OCI-LY7 (cell line): ENCODE data around the gene ZNF775. TPM values are rescaled to one million over a fixed set of nuclear protein-coding genes. Genes with fewer than 3 reads are reported as not detected.

ENCODE experiments used
- BruUV-seq: library from RNA; stranded (reverse); fragments of 400-500 nt; replicated peaks from 2 replicates; lab custom pipeline; 2021; lab: Mats Ljungman, UMichigan
- CTCF ChIA-PET: fragments of 300-600 bp; sonication (Branson Sonifier 250); formaldehyde crosslinking; loops from one replicate; lab custom pipeline; 2022; ENCODE audit warnings: antibody characterized with exemption; ENCODE audit not compliant: unreplicated experiment; lab: Charles Lee
- POLR2A ChIA-PET: fragments of 300-600 bp; sonication (Branson Sonifier 250); formaldehyde crosslinking; loops from one replicate; lab custom pipeline; 2022; ENCODE audit warnings: antibody characterized with exemption; lab: Charles Lee
- DNase-seq: peaks from one replicate; pipeline ENCODE4 v3.0.0-alpha.2; 2015; ENCODE audit warnings: low spot score
- H2AFZ ChIP-seq: fragments of 200-600 bp; sonication (generic), shearing (Covaris generic); 2 replicates; pipeline ENCODE4 v1.6.1; 2014; ENCODE audit warnings: mild to moderate bottlenecking, antibody characterized with exemption, low read length, moderate library complexity
- H3K27ac ChIP-seq: fragments of 200-600 bp; sonication (generic); 2 replicates; pipeline ENCODE4 v1.5.1; 2014; ENCODE audit warnings: mixed run types, low read depth, mild to moderate bottlenecking, moderate library complexity, low read length, inconsistent platforms; ENCODE audit not compliant: poor library complexity, severe bottlenecking
- H3K36me3 ChIP-seq: fragments of 200-600 bp; sonication (generic); 2 replicates; pipeline ENCODE4 v1.6.1; 2014; ENCODE audit warnings: mild to moderate bottlenecking, antibody characterized with exemption, low read length, moderate library complexity, mixed read lengths; ENCODE audit not compliant: insufficient read depth
- H3K4me1 ChIP-seq: fragments of 200-600 bp; sonication (generic); 2 replicates; pipeline ENCODE4 v1.5.1; 2014; ENCODE audit warnings: mild to moderate bottlenecking, low read length; ENCODE audit not compliant: insufficient read depth, poor library complexity, severe bottlenecking
- H3K4me2 ChIP-seq: fragments of 200-600 bp; sonication (generic); 2 replicates; pipeline ENCODE4 v1.6.1; 2014; ENCODE audit warnings: mild to moderate bottlenecking, low read length
- H3K4me3 ChIP-seq: fragments of 200-600 bp; sonication (generic); 2 replicates; pipeline ENCODE4 v1.5.1; 2014; ENCODE audit warnings: mild to moderate bottlenecking, low read depth, low read length; ENCODE audit not compliant: poor library complexity, severe bottlenecking
- H3K79me2 ChIP-seq: fragments of 200-600 bp; sonication (generic); 2 replicates; pipeline ENCODE4 v1.6.1; 2016; ENCODE audit warnings: low read depth, mild to moderate bottlenecking, low read length, moderate library complexity, mixed read lengths; ENCODE audit not compliant: insufficient read depth
- H3K9me2 ChIP-seq: fragments of 200-600 bp; sonication (generic); 2 replicates; pipeline ENCODE4 v1.6.1; 2016; ENCODE audit warnings: mild to moderate bottlenecking, low read length, mixed read lengths; ENCODE audit not compliant: insufficient read depth
- H3K9me3 ChIP-seq: fragments of 200-600 bp; sonication (generic); 2 replicates; pipeline ENCODE4 v1.6.1; 2014; ENCODE audit warnings: mild to moderate bottlenecking, mixed run types, low read length, mixed read lengths
- H4K20me1 ChIP-seq: fragments of 200-600 bp; sonication (generic); 2 replicates; pipeline ENCODE4 v1.6.1; 2014; ENCODE audit warnings: mild to moderate bottlenecking, antibody characterized with exemption, low read length, moderate library complexity, mixed read lengths; ENCODE audit not compliant: insufficient read depth
- EZH2phosphoT487 ChIP-seq: fragments of 200-600 bp; sonication (generic); IDR thresholded peaks from 2 replicates; pipeline ENCODE4 v1.6.1; 2018; ENCODE audit warnings: low read depth, borderline replicate concordance, mild to moderate bottlenecking, mixed run types, antibody characterized with exemption, low read length, moderate library complexity, mixed read lengths
- intact Hi-C: fragments of 100-400 bp; cut with micrococcal nuclease; formaldehyde crosslinking; loops from one replicate; pipeline ENCODE4 v1.10.0; 2022; ENCODE audit not compliant: unreplicated experiment
- total RNA-seq, 2 experiments: library from RNA; depleted of rRNA in 1 of 2; stranded (reverse); fragments of >200 nt in 1 of 2; shearing (Covaris generic) in 1 of 2; gene quantifications; 2 replicates each; pipeline ENCODE4 v1.2.3, GENCODE V29; 2014 to 2022
- TF ChIP-seq, protein P1 (sequence below): fragments of 200-600 bp; sonication (generic); conservative IDR thresholded peaks from 2 replicates; pipeline ENCODE4 v1.5.1; 2014; ENCODE audit warnings: mild to moderate bottlenecking, antibody characterized with exemption, low read length, moderate library complexity, mixed read lengths

ZNF775 gene
- total RNA-seq, 2 experiments from 2014 or later = 4.7 to 6.5 TPM

DNA sequence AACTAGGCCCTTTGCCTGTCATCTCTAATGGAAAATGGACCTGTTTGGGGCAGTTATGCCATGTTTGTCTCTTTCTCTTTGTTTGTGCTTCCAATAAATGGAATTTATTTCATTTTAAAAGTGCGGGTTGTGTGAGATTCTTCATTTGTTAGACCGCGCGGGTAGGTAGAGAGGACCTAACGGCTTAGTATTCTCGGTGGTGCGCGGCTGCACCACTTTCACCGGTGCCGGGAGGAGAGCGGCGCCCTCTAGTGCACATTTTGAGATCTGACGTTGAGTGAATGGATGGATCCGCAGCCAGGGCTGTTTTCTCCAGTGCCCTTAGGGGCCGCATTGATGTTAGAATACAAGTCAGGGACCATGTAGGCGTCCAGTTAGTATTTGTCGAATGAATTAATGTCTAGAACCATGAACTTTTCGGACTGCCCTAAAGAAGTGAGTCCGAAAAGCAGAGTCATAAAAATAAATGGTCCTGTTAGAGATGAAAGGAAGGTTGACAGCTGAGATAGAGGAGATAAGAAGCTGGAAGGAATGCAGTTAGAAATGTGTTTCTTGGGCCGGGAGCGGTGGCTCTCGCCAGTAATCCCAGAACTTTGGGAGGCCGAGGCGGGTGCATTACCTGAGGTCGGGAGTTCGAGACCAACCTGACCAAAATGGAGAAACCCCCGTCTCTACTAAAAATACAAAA lies 42.0 kb downstream of the ZNF775 start:
- TF ChIP-seq, protein P1, sequence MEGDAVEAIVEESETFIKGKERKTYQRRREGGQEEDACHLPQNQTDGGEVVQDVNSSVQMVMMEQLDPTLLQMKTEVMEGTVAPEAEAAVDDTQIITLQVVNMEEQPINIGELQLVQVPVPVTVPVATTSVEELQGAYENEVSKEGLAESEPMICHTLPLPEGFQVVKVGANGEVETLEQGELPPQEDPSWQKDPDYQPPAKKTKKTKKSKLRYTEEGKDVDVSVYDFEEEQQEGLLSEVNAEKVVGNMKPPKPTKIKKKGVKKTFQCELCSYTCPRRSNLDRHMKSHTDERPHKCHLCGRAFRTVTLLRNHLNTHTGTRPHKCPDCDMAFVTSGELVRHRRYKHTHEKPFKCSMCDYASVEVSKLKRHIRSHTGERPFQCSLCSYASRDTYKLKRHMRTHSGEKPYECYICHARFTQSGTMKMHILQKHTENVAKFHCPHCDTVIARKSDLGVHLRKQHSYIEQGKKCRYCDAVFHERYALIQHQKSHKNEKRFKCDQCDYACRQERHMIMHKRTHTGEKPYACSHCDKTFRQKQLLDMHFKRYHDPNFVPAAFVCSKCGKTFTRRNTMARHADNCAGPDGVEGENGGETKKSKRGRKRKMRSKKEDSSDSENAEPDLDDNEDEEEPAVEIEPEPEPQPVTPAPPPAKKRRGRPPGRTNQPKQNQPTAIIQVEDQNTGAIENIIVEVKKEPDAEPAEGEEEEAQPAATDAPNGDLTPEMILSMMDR = peak; percentile 91
- TF ChIP-seq EZH2phosphoT487 = no peak
- Histone ChIP-seq H4K20me1 (no peaks in the 10 kb centered on the region), H3K4me1 (peaks cover 4% of the 10 kb centered on the region), H3K4me3 (no peak overlapping the region), H3K9me3 (no peaks in the 10 kb centered on the region), H3K79me2 (no peaks in the 10 kb centered on the region), H3K27ac (no peak overlapping the region), H3K9me2 (no peaks in the 10 kb centered on the region), H3K36me3 (no peaks in the 10 kb centered on the region), H3K4me2 (peak overlapping the region; percentile 18; the same call in 1 of the 2 replicates), H2AFZ (peak overlapping the region; percentile 23; the same call in 1 of the 2 replicates)
- peak; percentile 82 for DNase-seq
- intact Hi-C loops = loop anchor here (1.0 kb wide), 2 partner anchors 65 to 135 kb away; no protein-coding TSS in a partner anchor
- POLR2A ChIA-PET = no interaction called here
- no TSS peak for BruUV-seq
- CTCF ChIA-PET = no interaction called here

DNA sequence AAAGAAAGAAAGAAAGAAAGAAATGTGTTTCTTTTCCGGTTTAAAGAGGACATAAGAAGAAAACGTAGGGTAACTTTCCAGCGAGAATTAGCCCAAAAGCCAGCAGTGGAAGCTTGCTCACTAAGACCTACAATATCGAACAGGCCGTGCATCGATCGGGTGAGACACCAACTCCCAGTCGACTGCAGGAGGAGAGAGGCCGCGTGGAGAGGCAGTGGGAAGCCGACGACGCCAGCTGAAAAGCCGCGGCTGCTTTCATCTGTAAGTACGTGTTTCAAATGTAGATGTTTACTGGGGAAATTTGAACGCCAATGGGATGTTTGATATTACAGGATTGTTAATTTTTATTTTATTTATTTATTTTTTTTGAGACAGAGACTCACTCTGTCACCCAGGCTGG lies 42.7 kb downstream of the ZNF775 start:
- no peak overlapping the region for H3K4me2 ChIP-seq
- DNase-seq = no peak
- H2AFZ ChIP-seq = no peak overlapping the region
- no peak overlapping the region for H3K27ac ChIP-seq
- H3K9me3 ChIP-seq = no peaks in the 10 kb centered on the region
- no peaks in the 10 kb centered on the region for H3K79me2 ChIP-seq
- CTCF ChIA-PET = no interaction called here
- H3K36me3 ChIP-seq = no peaks in the 10 kb centered on the region
- no TSS peak for BruUV-seq
- H4K20me1 ChIP-seq = no peaks in the 10 kb centered on the region
- no peak overlapping the region for H3K4me3 ChIP-seq
- H3K9me2 ChIP-seq = no peaks in the 10 kb centered on the region
- TF ChIP-seq, protein P1 = no peak
- no peak for TF ChIP-seq EZH2phosphoT487
- POLR2A ChIA-PET = no interaction called here
- H3K4me1 ChIP-seq = peaks cover 4% of the 10 kb centered on the region
- intact Hi-C loops = loop anchor here (1.0 kb wide), 2 partner anchors 66 to 136 kb away; no protein-coding TSS in a partner anchor

DNA sequence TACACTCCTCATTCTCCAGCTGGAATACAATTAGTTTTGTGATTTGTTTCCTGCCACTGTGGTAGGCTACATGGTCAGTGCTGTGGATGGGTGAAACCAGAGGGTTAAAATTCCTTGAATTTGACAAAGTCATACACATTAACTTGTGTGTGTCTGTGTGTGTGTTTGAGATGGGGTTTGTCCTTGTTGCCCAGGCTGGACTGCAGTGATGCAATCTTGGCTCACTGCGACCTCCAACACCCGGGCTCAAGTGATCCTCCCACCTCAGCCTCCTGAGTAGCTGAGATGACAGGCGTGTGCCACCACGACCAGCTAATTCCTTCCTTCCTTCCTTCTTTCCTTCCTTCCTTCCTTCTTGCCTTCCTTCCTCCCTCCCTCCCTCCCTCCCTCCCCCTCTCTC lies 46.5 kb downstream of the ZNF775 start:
- no peak for DNase-seq
- H2AFZ ChIP-seq = no peak overlapping the region
- H3K9me3 ChIP-seq = no peaks in the 10 kb centered on the region
- H3K79me2 ChIP-seq = no peaks in the 10 kb centered on the region
- H3K9me2 ChIP-seq = no peaks in the 10 kb centered on the region
- no peak overlapping the region for H3K4me2 ChIP-seq
- H4K20me1 ChIP-seq = no peaks in the 10 kb centered on the region
- TF ChIP-seq EZH2phosphoT487 = no peak
- BruUV-seq = no TSS peak
- H3K4me3 ChIP-seq = no peak overlapping the region
- CTCF ChIA-PET = no interaction called here
- no peak overlapping the region for H3K27ac ChIP-seq
- intact Hi-C loops = no loop called here
- no peaks in the 10 kb centered on the region for H3K36me3 ChIP-seq
- peaks cover 3% of the 10 kb centered on the region for H3K4me1 ChIP-seq
- POLR2A ChIA-PET = interaction anchor here (0.7 kb wide), 1 partner anchor 134 kb away, joined by 3 read pairs; no protein-coding TSS in a partner anchor
